B cell (primary cell): Measurements from ENCODE around the gene PTCD3.

ENCODE experiments used
- EZH2 ChIP-seq: IDR thresholded peaks from 2 replicates; pipeline ENCODE4 v1.6.1; 2012; ENCODE audit warnings: borderline replicate concordance, low read depth, mild to moderate bottlenecking, moderate library complexity, low read length; ENCODE audit not compliant: insufficient read depth, poor library complexity, severe bottlenecking
- TF ChIP-seq, protein P1 (sequence below): fragments of 200-600 bp; IDR thresholded peaks from one replicate; pipeline ENCODE4 v1.8.0; 2022; ENCODE audit warnings: antibody characterized with exemption, mild to moderate bottlenecking

DNA sequence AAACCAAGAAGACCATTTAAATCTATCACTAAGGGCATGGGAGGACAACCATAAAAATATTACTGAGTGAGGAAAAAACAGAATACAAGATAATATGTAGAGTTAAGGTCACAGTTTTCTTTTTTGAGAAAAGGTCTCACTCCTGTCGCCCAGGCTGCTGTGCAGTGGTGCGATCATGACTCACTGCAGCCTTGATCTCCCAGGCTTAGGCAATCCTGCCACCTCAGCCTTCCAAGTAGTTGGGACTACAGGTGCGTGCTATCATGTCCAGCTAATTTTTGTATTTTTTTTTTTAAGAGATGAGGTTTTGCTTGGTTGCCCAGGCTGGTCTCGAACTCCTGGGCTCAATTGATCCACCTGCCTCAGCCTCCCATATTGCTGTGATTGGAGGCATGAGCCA lies 24.3 kb upstream of the PTCD3 start:
- TF ChIP-seq, protein P1, sequence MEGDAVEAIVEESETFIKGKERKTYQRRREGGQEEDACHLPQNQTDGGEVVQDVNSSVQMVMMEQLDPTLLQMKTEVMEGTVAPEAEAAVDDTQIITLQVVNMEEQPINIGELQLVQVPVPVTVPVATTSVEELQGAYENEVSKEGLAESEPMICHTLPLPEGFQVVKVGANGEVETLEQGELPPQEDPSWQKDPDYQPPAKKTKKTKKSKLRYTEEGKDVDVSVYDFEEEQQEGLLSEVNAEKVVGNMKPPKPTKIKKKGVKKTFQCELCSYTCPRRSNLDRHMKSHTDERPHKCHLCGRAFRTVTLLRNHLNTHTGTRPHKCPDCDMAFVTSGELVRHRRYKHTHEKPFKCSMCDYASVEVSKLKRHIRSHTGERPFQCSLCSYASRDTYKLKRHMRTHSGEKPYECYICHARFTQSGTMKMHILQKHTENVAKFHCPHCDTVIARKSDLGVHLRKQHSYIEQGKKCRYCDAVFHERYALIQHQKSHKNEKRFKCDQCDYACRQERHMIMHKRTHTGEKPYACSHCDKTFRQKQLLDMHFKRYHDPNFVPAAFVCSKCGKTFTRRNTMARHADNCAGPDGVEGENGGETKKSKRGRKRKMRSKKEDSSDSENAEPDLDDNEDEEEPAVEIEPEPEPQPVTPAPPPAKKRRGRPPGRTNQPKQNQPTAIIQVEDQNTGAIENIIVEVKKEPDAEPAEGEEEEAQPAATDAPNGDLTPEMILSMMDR, result no peak
- no peak for TF ChIP-seq EZH2
